ENCODE data around the gene DHRSX.
"Not testable (repeated sequence)": the region's sequence is repeated elsewhere in the genome, so short reads cannot be mapped to it uniquely, and the experiment has no call there.

DHRSX gene

GRCh38 chrX:2242980-2243379 lies 257.8 kb downstream of the DHRSX start:
- DNase-seq = no peak

- DNase-seq = no peak
Measured at GRCh38 chrX:2242326-2242725, 258.4 kb downstream of the DHRSX start.

GRCh38 chrX:2241496-2241895 lies 259.3 kb downstream of the DHRSX start:
- not testable (repeated sequence) for DNase-seq

GRCh38 chrX:2240761-2241160 lies 260.0 kb downstream of the DHRSX start:
- DNase-seq = not testable (repeated sequence)

GRCh38 chrX:2237976-2238375 lies 262.8 kb downstream of the DHRSX start:
- DNase-seq = no peak

GRCh38 chrX:2231570-2232192 lies 269.1 kb downstream of the DHRSX start:
- no peak for DNase-seq

- DNase-seq = no peak
Measured at GRCh38 chrX:2230457-2230856, 270.3 kb downstream of the DHRSX start.

GRCh38 chrX:2228536-2228935 lies 272.2 kb downstream of the DHRSX start:
- DNase-seq = no peak

- no peak for DNase-seq
Measured at GRCh38 chrX:2226906-2227656, 273.7 kb downstream of the DHRSX start.

GRCh38 chrX:2226182-2226581 lies 274.6 kb downstream of the DHRSX start:
- DNase-seq = no peak

GRCh38 chrX:2224597-2225235 lies 276.1 kb downstream of the DHRSX start:
- no peak for DNase-seq

- DNase-seq = no peak
Measured at GRCh38 chrX:2224161-2224560, 276.6 kb downstream of the DHRSX start.

GRCh38 chrX:2220829-2221567 lies 279.8 kb downstream of the DHRSX start:
- no peak for DNase-seq

- no peak for DNase-seq
Measured at GRCh38 chrX:2220296-2220695, 280.5 kb downstream of the DHRSX start.

- not testable (repeated sequence) for DNase-seq
Measured at GRCh38 chrX:2214138-2214823, 286.5 kb downstream of the DHRSX start.

- DNase-seq = not testable (repeated sequence)
Measured at GRCh38 chrX:2211667-2212066, 289.1 kb downstream of the DHRSX start.

- no peak for DNase-seq
Measured at GRCh38 chrX:2193273-2193592, 307.5 kb downstream of the DHRSX start.

- DNase-seq = no peak
Measured at GRCh38 chrX:2192584-2193272, 308.0 kb downstream of the DHRSX start.

GRCh38 chrX:2188840-2189239 lies 311.9 kb downstream of the DHRSX start:
- no peak for DNase-seq

- DNase-seq = no peak
Measured at GRCh38 chrX:2188330-2188792, 312.4 kb downstream of the DHRSX start.

- no peak for DNase-seq
Measured at GRCh38 chrX:2187352-2188115, 313.2 kb downstream of the DHRSX start.

Measured in HCEC 1CT (cell line).